HG02981 (cell line): ENCODE measurements around the gene DAPK2.

Experiments
- ATAC-seq: cut with Tn5 transposase; IDR thresholded peaks from one replicate; pipeline ENCODE4 v1.9.1; 2021; ENCODE audit warnings: mild to moderate bottlenecking, moderate library complexity; ENCODE audit not compliant: unreplicated experiment

Gene DAPK2

DNA sequence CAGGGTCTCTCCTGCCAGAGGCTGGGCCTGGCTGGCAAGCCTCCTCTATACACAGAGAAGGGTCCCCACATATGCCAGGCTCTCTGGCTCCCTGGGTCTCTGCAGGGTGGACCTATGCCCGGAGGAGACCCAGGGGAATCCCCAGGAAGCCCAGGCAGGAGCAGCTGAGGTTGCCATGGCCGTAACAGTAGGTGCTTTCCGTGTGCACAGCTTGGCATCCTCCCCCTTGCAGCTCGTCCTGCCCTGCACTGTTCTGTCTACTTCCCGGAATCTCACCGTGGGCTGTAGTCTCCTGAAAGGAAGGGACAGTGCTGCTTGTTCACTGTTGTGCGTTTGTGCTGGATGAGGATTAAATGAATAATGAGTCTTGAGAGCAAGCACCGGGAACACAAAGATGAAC lies 47.8 kb downstream of the DAPK2 start:
- ATAC-seq = no peak

DNA sequence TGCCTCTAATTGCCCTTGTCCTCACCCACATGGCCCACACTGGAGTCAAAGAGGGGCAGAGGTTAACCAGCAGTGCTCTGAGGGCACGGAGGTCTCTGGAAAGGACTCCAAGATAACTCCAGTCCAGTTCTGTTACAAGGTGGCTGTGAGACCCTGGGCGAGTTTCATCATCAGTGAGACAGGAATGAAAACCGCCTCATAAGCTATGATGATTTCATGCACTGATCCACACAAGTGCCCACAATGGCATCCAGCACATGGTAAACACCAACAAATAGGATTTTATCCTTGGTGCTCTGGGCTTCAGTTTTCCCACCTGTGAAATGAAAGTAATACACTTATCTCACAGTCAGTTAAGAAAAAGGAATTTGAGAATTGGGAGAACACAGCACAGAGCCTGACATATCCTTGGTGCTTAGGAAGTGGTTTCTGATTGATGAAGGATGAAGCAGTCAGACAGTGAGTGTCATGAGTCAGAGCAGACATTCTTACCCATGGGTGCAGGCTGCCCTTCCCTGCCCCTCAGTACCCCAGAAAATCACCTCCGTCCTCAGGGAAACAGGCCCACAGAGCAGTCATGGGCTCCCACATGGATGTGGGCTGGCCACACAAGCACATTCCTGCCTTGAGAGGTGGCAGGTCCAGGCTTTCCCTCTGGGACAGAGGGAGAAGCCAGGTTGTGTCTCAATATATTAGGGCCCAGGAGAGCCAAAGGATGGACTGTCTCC lies 48.4 kb downstream of the DAPK2 start:
- ATAC-seq = no peak

DNA sequence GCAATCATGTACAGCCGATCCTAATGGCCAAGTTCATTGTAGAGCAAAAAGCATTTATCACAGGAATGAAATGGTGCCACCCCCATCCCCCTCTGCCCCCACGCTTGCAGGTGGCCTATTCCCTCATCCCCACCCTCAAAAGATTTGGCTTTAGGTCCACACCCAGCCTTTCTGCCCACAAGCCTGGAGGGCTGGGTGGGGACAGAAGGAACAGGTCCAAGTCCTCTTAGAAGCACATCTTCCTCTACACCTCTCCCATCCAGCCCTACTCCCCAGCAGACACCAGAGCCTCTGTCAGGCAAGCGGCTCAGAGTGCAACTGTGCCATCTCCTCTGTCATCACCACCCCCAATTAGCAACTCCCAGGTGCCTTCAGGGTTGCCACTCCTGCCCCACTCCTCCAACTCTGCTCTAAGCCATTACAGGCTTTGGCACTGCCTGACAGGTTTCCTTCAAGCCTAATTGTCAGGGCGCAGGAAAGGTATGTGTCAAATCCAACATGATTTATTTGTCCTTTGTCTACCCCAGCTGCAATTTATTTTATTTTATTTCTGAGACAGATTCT lies 49.4 kb downstream of the DAPK2 start:
- ATAC-seq = no peak

DNA sequence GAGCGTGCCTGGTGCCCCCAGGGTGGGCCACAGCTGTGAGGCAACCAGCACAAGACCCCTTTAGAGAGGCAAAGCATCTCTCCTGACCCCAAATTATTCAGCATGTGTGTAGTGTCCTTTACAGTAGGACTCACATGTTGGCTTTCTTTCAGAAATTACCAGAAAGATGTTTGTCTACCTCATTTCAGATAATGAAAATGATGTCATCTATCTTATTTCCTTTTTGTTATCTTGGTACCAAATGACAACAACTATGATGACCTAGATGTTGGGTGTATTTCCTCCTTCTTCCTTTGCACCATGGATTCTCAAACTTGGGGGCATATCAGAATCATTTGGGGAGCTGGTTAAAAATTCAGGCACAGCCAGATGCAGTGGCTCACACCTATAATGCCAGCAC lies 50.5 kb downstream of the DAPK2 start:
- no peak for ATAC-seq

DNA sequence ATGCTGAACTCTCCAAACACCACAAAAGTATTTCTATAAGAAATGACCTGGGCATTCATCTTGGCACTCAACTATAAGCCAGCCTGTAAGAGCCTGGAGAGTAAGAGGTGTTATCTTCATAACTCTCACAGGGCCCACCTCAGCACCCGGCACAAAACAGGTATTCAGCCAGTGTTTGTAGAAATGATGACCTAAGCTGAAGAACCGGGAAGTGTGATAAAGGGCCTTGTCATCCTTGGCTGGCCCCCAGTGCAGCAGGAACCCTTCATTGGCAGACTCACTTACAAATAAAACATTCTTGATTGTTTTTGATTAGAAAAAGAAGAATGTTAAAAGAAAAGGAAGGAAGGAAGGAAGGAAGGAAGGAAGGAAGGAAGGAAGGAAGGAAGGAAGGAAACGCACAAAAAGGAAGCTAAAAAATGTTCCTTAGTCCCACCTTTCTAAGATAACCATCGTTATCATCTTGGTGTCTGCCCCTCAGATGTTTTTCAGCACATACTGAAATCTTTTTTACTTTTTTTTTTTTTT lies 52.1 kb downstream of the DAPK2 start:
- no peak for ATAC-seq

DNA sequence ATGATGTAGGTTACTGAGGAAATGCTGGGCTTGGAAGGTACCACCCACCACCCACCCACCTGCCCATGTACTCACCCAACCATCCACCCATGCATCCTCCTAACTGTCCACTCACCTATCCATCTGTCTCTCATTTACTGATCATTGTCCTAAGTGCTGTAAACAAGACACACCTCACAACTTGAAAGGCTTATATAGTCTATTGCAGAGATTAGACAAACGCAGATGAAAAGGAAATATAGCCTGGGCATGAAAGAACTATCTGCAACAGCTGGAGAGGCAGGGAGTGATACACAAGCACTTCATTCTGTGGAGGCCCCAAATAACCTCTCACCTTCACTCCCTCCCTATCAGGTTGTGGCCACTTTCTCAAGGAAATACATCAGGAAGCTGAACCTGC lies 54.0 kb downstream of the DAPK2 start:
- ATAC-seq = no peak

DNA sequence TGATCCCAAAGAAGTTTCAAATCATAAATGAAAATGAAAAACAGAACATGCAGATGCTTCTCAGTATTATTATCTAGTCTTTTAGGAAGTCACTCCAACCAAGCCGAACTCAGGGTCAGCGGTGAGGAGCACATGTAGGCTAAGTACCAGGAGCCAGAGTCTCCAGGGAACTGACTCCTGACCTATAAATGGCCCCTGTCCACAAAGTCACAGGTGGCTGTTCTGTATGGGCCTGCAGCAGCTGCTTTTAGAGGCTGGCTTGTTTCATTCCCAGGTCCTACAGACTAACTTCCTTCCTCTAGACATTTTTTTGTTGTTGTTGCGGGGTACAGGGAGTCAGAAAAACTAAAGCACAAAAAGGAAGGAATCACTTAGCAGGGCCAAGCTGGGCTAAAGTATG lies 54.6 kb downstream of the DAPK2 start:
- no peak for ATAC-seq

DNA sequence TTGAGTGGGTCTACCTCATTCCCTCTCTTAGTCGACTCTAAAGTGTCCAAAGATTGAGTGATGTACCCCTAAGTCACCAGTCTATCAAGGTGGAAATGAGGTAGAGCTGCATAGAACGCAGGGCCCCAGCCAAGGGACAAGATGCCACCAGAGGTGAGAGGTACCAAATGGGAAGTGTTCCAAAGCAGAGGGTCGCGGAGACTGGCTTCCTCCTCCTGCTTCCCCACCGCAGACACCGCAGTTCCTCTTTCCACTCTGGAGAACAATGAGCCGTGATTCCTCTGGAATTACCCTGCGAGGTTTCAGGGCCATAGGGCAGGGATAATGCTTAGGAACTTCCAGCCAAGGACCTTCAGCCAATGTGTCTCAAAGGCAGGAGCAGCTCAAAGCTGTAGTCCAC lies 55.8 kb downstream of the DAPK2 start:
- no peak for ATAC-seq

DNA sequence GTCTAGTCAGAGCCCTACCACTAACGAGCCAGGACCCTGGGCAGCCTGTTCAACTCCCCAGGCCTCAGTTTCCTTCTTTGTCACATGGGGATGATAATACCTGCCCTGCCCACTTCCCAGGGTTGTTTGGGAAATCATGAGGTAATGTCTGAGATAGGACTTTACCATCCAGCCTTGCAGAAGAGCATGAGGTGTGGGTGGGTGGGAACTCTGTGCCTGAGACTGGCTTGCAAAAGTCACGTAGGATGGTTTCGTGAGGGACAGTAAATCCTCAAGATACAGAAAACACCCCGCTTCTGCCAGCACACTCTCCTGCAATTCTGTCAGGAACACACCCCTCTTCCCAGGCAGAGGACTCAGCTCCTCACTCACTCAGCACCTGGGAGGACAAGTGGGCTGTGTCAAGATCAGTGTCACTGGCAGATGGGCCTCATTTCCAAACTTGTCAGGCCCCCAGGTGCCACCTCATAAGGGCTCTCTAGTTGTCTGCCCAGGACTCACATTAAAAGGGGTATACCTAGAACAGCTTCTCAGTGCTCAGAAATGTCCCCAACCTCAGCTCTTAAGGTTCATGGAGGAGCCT lies 58.4 kb downstream of the DAPK2 start:
- no peak for ATAC-seq

DNA sequence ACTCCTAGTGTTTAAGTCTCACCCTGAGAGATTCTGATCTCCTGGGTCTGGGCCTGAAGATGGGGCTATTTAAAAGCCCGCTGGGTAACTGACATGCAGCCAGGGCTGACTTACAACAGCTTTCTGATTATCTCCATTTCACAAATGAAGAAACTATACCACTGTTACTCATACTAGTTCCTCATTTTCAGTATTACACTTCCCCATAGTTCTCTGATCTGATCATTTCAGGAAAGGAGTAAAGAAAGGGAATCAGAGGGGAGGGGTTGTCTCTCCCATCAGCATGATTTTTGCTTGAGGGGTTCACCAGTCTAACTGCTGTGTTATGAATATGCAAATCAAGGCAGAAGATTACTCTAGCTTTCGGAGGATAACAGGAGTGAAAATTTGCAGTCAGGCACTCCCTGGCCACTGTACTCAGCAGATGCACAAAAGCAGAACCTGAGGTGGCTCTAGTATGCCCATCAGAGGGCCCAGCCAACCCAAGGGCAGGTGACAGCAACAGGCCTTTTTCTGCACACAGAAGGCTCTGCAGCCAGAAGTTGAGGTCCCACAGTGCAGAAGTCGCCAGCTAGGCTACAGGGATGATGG lies 59.4 kb downstream of the DAPK2 start:
- ATAC-seq = peak; percentile 64

DNA sequence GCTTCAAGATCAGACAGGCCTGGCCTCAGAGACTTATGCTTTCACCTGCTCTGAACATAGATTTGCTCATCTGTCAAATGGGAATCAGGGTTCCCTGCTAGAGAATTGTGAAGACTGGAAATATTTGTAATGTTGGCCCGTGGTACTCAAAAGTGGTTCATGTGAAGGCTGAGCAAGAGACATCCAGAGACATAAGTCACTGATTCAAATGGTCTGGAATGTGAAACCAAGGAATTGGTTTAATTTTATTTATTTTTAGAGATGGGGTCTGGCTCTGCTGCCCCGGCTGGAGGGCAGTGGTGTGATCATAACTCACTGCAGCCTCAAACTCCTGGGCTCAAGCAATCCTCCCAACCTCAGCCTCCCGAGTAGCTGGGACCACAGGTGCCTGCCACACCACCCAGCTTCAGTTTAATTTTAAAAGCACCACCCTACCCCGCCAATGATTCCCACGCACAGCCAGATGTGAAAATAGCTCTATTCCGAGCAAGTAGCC lies 60.1 kb downstream of the DAPK2 start:
- ATAC-seq = no peak

DNA sequence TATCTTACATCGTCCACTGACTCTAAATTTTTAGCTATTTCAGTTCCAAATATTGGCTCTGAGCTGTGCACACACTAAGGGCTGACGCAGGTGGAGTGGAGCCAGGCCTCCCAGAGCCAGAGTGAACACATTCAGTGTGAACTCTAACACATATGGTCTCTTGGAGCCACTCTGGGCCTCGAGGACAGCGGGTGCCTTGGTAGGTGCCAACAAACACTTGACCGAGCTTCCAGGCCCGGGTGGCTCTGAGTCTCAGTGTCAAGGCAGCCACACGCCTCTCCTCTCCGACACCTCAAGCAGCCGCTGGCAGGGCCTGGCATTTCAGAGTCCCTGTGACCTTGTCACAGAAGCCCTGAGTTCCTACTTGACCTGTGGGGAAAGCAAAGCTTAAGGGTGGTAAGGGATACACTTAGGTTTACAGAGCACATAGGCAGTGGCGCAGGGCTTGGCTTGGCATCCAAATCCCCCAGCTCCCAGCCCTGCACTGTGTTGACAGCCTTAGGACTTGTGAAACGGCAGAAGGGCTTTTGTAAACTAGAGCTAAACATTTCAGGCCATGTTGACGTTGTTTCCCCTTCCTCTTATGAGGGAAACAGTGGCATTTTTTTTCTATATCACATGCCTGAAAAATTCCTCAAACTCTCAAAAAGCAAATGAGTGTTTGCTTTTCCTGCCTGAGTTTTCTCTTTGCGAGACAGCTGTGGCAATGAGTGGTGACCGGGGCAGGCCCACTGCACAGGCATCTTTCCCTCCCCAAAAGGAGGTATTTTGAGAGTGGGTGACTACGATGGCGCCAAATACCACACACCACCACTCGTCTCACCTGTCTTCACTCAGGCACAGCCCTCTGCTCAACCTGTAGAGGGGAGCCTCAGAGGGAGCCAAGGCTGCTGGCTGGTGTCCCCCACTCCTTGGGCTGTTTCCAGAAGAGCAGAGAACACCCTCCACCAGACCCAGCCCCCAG lies 60.8 kb downstream of the DAPK2 start:
- ATAC-seq = no peak

DNA sequence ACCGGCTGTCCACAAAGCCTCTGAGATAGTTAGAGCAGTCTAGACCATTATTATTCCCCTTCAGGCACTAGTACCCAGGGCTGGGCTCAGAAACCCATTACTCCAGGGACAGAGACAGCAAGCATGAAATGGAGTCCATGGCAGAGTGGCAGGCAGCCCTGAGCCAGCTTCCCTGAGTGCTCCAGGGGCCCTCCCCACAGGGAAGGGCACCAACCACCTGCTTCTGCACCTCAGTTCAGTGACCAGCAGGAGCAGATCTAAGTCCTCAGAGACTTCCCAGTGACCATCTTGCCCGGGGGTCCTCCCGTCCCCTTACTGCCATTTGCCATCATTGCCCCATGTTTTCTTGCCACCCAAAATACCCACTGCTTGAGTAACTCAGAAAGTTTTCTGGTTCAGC lies 62.0 kb downstream of the DAPK2 start:
- ATAC-seq = no peak

DNA sequence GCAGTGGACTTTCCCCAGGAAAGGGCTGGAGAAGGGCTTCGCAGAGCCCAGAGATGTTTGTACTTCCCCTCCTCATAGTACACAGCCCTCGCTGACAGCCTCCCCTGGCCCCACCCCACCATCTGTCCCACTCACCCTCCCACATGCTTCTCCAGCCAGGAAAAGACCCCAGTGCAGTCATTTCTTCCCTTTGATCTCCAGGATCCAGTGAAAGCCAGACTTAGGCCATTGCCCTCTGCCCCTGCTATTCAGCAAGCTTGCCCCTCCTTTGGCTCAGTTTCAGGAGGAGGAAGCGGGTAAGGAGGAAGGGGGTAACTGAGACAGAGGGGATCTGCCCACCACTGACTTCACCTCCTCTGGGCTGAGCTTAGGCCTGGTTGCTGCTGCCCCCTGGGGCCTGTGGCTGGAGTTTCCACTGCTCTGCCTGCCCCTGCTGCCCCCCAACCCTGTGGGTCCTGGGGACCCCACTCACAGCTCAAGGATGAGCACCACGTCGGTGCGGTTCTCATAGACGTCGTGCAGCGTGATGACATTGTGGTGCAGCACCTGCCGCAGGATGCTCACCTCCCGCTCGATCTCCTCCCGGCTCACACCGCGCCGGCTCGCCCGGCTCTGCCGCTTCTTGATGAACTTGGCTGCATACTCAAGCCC lies 63.1 kb downstream of the DAPK2 start:
- ATAC-seq = no peak

DNA sequence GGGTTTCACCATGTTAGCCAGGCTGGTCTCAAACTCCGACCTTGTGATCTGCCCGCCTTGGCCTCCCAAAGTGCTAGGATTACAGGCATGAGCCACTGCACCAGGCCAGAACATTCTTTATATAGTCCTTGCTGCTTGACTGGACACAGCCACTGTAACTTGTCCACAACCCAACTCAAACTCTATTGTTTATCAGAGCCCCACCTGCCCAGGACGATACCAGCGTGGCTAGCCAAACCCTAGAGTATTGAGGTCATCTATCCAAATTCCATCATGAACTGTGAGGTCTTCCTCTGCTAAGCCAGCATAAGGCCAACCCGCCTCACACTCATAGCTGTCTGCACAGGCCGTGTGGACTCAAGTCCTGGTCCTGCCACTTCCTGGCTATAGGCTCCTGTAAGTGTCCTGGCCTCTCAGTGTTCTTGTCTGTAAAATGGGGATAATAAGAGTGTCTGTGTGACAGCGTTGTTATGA lies 63.9 kb downstream of the DAPK2 start:
- no peak for ATAC-seq

DNA sequence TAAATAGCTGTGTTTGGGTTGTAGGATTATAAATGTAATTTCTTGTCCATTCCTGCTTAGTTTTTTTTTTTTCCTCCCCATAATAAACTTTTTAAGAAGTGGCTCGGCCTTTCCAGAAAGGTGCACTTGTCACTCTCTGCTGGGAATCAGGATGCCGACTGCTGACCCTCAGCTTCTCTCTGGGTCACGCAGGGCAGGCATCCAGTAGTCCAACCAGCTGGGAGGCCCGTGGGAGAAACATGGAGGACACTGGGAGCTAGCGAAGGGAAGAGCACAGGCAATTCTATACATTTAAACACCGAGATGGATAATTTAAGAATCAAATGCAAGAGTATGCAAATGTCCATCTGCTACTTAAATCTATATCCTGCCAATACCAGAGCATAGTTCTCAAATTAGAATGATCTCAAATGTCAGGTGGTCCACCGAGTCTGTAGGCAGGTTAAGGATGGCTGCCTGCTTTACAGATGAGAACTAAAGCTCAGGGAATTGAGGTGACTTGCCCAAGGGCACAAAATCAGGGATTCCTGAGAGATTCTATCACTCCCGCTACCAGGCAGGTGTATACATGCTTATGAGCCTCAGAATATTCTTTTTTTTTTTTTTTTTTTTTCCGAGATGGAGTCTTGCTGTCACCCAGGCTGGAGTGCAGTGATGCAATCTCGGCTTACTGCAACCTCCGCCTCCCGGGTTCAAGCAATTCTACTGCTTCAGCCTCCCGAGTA lies 64.5 kb downstream of the DAPK2 start:
- ATAC-seq = no peak

DNA sequence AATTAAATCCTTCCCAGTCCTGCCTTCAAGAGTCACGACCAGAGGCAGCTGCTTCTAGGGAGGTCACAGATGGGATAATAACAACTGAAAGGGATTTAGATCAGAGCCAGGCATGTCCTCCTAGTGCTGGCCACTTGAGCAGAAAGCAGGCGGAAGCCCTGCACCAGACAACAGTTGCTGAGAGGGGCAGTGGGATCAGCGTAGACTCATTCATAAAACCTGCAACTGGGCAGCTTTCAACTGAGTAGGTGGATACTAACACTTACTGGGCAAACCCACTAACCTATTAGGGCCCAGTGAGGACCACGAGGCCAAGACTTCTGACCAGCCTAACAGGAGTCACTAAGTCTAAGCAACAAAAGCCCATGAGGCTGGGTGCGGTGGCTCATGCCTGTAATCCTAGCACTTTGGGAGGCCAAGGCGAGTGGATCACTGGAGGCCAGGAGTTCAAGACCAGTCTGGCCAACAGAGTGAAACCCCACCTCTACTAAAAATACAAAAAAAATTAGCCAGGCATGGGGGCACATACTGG lies 67.0 kb downstream of the DAPK2 start:
- ATAC-seq = no peak

DNA sequence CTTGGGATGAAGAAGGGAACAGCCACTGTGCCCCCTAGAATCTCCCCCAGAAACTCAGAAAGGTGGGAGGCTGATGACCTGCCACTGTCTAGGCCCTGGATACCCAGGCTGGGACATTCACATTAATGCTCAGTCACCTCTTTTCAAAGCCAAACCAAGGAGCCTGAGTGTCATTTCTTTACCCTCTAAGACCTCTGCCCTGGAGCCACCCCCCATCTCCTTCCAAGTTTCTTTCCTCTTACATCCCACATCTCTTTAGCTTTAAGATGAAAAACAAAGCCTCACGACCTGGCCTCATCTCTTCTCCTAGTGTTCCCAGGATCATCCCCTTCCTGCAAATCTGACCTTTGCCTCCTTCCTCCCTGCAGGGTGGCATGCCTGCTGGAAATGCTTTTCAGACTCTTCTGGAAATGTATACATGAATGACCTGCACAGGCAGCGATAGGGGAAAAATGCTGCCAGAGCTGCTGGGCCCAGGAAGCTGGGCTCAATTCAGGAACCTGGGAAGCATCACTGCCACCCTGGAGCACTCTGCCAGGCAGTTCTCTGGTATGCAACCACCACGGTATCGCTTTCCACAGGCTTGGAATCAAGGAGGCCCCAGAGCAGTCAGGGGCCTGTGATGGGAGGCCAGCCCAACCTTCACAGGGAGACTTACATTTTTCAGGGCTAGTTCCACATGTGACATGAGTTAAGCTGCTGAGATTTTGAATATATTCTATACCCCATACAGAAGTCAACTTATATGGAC lies 67.6 kb downstream of the DAPK2 start:
- ATAC-seq = no peak
